ENCODE results near the gene ANKRD18B.
A peak's percentile ranks its signal among the peaks of the same experiment; 100 is the strongest.
"Not testable (repeated sequence)": the region's sequence is repeated elsewhere in the genome, so short reads cannot be mapped to it uniquely, and the experiment has no call there.

ANKRD18B gene

DNA sequence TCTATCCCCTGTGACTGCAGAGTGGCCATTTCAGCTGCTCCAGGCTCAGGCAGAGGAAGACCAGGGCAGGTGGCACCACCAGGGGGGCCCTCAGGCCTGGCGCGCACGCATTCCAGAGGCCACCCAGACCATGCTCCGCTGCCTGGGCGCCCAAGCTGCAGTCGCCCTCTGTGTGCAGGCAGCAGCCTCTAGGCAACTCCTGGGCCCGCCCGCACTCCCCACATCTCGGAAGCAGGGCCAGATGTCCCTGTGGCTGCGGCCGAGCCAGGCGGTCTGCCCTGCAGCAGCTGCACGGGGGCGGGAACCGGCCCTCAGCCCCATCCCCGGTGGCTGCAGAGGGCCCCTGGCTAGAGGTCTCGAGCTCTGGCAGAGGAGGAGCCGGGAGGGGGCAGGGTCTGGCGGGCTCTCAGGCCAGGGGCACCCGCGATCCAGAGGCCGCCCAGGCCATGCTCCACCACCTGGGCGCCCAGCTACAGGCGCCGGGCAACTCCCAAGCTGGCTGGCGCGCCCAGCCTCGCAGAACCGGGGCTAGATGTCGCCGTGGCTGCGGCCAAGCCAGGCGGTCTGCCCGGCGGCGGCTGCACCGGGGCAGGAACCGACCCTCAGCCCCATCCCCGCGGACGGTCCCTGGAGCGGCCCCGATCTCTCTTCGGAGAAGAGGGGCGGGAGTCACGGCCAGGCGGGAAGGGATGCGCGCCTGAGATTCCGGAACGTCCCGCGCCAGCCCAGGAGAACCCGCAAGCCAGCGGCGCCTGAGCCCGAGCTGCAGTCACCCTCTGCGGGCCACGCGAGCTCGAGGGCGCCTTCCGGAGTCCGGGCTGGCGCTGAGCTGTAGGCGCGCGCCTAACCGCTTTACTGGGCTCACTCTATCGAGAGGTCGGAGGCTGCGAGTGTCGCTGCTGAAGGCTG, at the start of gene ANKRD18B:
Gene ANKRD18B (plus strand): TSS at position 855 of the 909 bp plus-strand sequence. CDS start 239 bp downstream, outside the sequence.
- DNase-seq (ENCODE audit: low read depth), result peak; percentile 8

DNA sequence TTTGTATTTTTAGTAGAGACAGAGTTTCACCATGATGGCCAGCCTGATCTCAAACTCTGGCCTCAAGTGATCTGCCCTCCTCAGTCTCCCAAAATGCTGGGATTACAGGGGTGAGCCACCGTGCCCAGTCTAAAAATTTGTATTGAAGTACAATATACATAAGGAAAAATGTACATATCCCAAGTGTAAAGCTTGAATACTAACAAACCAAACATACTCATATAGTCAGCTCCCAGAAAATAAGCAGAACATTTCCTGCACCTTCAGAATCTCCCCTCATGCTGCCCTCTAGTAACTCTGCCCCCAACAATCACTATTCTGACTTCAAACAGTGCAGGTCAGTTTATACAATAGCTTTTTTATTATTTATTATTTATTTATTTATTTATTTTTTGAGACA, 48.7 kb upstream of the ANKRD18B start:
- DNase-seq (ENCODE audit: low read depth), result no peak

DNA sequence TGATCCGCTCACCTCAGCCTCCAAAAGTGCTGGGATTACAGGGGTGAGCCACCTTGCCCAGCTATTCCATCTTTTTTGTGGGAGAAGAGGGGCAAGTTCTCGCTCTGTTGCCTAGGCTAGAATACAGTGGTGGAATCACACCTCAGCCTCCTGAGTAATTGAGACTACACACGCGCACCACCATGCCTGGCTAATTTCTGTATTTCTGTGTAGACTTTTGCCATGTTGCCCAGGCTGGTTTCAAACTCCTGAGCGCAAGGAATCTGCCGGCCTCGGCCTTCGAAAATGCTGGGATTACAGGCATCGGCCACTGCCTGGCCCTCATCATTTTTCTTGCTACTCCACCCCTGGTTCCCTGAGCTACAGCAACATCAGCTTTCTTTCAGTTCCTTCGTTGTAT, 47.5 kb upstream of the ANKRD18B start:
- DNase-seq (ENCODE audit: low read depth), result no peak

DNA sequence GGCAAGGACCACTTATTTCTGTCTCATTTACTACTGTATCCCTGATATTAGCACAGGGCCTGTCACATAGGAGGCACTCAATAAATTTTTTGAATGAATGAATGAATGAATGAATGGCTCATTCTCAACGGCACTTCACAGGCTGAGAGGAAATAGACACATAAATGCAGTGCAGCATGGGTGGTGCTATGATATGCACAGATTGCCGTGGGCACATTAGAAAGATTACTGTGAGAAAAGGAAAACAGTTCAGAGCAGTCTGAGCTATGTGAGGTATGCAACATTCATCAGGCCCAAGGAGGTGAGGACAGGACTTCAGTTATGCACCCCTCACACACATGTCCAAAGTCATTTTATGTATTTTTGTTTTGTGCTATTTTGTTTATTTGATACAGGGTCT, 43.9 kb upstream of the ANKRD18B start:
- no peak for DNase-seq (ENCODE audit: low read depth)

DNA sequence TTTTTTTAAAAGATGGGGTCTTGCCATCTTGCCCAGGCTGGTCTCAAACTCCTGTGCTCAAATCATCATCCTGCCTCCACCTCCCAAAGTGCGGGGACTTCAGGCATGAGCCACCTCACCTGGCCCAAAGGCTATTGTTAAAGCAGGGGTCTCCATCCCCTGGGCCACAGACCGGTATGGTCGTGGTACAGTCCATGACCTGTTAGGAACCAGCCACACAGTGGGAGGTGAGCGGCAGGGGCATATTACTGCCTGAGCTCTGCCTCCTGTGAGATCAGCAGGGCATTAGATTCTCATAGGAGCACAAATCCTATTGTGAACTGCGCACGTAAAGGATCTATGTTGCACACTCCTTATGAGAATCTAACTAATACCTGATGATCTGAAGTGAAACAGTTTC, 43.1 kb upstream of the ANKRD18B start:
- no peak for DNase-seq (ENCODE audit: low read depth)

DNA sequence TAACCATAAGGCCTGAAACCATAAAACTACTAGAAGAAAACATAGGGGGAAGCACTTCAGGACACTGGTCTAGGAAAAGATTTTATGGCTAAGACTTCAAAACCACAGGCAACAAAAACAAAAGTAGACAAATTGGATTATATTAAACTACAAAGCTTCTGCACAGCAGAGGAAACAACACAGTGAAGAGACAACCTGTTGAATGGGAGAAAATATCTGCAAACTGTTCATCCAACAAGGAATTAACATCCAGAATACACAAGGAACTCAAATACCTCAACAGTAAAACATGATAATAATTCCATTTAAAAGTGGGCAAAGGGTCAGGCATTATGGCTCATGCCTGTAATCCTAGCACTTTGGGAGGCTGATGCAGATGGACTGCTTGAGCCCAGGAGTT, 38.7 kb upstream of the ANKRD18B start:
- not testable (repeated sequence) for DNase-seq (ENCODE audit: low read depth)

DNA sequence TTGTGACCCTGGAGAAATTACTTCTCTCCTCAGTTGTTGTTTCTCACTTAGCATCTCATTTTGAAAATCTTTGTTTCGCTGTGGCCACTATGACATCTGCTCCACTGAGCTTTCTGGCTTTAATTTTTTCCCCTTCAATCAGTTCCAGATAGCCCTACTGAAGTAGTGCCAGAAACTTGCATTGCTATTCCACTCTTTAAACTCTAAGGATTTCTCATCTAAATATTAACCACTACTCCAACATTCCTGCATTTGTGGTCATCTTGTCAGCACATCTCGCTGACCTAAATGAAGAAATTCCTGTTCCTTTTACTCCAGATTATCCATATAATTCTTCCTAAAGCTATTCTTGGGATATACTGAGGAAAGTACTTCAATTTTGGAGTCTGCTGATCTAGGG, 35.0 kb upstream of the ANKRD18B start:
- no peak for DNase-seq (ENCODE audit: low read depth)

DNA sequence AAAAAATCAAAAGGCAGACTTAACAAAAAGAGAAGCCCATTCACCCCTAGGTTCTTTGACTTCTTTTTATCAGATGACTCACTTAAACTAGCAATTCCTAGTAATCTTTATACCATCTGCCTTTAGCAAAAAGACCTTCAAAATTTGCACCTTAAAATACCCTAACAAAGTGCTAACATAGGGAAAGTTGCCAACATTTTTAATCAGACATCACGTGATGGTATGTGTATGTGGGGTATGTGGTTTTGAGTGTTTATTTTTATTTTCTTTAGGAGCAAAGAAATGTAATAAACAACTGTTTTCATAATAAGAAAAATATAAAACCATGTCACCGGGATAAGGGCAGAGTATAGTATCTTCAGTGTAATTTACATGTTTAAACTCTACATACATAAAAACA, 30.2 kb upstream of the ANKRD18B start:
- not testable (repeated sequence) for DNase-seq (ENCODE audit: low read depth)

DNA sequence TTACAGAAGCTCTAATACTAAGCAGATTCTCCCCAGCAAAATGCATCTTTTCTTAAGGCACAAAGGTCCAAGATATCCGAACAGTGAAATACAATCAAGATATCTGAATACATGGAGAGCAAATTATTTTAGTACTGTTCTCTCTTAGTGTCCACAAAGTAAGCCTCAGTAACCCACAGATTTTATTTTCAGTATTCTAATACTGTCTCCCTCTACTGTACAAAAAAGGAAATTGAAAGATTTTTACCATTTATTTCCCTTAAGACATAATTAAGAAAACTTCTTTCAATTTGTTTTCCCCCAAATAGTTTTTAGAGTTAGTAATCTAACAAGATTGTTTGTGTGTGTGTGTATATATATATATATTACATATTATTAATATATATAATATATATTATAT, 25.7 kb upstream of the ANKRD18B start:
- DNase-seq (ENCODE audit: low read depth), result no peak

DNA sequence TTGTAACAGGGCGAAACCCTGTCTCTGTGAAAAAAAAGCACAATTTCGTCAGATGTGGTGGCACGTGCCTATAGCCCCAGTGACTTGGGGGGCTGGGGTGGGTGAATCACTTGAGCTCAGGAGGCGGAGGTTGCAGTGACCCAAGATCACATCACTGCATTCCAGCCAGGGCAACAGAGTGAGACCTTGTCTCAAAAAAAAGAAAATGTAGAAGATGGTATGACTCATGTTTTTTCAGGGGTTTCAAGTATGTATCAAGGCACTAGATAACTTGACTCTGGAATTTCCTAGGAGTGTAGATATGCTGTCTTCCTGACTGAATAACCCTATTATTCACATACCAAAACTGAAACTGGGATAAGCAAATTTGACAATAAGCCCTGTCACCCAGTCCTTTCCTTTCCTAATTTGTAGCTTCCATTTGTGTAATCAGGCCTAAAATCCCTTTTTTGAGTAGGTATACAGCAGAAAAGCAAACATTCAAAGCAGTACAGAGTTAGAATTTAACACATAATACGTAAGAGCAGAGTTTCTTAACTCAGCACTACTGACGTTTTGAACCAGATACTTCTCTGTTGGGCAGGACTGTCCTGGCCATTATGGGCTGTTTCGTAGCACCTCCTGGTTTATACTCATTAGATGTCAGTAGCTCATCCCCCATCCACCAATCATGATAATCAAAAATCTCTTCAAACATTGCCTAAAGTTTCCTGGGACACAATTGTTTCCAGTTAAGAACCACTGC, 17.3 kb upstream of the ANKRD18B start:
- DNase-seq (ENCODE audit: low read depth), result no peak

DNA sequence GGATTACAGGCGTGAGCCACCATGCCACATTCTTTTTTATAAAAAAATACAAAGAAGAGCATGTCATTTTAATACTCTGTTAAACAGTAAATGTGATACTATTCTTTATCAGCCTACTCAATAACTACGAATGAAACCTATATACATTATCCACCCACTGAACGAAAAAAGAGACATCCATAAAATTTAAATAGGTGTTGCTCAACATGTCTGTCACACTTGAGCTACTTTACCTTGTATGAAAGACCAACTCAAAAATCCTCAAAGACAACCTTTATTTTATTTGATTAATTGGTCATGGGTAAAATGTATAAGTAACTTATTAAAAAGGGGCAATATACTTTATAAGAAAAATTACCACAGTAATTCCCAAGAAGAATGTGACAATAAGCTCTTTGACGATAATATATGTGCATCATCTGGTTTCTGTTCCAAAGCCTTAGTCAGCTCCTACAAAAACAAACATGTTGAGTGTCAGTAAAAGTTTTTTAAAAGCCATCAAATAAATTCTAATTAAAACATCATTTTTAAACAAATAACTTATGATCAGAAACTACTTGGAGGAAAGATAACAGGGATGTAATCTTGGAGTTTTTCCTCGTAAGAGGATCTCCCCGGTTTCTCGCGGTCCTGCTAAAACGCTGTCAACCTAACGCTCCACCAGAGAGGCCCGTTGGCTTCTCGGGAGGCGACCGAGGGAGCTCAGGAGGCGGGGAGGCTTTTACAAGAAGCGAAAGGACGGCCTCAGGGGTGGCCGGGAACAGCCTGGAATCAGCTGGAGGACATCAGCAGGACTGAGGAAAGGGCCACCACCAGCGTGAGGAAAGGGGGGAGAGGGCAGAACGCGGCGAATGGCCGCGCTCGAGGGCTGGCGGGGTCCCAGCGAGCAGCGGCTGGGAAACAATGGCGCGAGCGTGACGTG, 13.5 kb upstream of the ANKRD18B start:
- DNase-seq (ENCODE audit: low read depth), result no peak

DNA sequence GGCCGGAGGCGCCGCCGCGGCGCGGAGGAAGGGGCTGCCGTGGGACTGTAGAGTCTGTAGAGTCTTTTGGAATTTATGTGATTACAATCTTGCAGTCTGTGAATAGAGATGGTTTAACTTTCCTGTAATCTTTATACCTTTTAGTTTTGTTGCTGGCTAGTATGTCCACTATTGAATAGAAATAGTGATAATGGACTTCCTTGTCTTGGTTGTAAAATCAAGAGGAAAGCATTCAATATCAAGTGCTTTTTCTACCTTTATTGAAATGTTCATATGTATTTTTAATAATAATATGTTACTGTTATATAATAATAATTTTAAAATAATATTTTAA, 12.9 kb upstream of the ANKRD18B start:
- not testable (repeated sequence) for DNase-seq (ENCODE audit: low read depth)

DNA sequence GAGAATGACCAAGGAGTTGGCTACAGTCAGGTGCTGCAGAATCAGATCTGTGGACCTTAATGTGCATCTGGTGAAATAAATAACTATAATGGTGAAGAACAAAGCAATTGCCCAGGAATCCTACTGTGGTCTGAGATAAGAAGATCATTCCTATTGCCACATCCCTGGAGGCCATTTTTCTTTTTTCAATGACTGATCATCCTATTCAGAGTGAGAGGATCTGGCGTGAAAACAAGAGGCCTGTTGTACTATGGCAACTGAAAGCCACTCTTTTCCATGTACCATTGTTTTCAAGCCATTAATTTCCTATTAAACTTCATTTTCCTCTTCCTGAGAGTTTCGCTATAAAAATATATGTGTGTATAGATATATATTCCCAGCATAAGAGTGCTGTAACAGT, 11.5 kb upstream of the ANKRD18B start:
- not testable (repeated sequence) for DNase-seq (ENCODE audit: low read depth)

DNA sequence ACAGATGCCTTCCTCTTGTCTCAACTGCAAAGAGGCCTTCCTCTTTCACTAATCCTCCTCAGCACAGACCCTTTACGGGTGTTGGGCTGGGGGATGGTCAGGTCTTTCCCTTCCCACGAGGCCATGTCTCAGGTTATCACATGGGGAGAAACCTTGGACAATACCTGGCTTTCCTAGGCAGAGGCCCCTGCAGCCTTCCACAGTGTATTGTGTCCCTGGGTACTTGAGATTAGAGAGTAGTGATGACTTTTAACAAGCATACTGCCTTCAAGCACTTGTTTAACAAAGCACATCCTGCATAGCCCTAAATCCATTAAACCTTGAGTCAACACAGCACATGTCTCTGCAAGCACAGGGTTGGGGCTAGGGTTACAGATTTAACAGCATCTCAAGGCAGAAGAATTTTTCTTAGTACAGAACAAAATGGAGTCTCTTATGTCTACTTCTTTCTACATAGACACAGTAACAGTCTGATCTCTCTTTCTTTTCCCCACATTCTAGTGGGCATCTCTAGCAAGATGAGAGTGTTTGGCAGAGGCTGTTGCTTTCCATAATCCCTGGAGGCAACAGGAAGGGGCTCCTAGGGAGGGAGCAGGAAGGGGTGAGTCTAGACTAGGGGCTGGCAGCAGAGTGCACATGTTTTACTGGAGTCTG, 8.6 kb upstream of the ANKRD18B start:
- DNase-seq (ENCODE audit: low read depth), result not testable (repeated sequence)

DNA sequence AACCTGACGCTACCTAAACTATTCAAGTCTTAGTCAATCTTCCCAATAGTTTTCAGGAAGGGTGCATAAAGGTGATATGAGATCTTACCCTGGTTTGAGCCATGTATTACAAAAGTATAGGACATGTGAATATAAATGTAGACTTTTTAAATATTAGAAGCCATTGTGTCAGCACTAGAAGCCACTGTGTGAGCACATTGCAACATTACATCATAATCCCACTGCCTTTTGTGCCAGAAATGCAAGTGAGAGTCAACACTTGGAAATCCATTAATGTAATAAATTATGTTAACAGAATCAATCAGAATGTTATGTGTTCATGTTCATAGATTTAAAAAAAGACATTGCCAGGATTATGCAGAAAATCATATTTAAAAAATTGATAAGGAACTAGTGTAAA, 7.7 kb upstream of the ANKRD18B start:
- not testable (repeated sequence) for DNase-seq (ENCODE audit: low read depth)

DNA sequence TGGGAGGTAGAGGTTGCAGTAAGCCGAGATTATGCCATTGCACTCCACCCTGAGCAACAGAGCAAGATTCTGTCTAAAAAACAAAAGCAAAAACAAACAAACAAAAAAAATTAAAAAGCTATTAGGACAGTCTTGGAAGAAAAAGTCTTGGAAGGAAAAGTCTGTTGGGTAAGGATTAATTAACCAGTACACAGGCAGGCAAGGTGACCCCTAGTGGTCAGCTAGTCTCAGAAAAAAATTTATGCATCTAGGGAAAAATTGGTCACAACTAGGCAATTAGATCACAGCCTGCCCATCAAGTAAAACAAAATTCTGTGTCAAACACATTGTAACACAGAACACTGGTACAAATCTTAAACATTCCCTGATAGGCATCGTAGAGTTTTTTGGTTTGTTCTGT, 6.7 kb upstream of the ANKRD18B start:
- no peak for DNase-seq (ENCODE audit: low read depth)

DNA sequence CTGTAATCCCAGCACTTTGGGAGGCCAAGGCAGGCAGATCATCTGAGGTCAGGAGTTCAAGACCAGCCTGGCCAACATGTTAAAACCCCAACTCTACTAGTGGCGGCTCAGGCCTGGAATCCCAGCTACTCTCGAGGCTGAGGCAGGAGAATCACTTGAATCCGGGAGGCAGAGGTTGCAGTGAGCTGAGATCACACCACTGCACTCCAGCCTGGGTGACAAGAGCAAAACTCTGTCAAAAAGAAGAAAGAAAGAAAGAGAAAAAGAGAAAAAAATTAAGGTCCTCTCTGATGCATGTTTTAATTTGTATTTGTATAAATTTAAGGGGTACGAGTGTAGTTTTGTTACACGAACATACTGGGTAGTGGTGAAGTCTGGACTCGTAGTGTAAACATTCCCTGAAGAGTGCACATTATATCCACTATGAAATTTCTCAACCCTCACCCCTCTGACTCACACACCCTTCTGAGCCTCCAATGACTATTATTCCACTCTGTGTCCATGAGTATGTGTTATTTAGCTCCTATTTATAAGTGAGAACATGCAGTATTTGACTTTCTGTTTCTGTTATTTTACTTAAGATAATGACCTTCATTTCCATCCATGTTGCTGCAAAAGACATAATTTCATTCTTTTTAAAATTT, 6.0 kb upstream of the ANKRD18B start:
- DNase-seq (ENCODE audit: low read depth), result not testable (repeated sequence)

DNA sequence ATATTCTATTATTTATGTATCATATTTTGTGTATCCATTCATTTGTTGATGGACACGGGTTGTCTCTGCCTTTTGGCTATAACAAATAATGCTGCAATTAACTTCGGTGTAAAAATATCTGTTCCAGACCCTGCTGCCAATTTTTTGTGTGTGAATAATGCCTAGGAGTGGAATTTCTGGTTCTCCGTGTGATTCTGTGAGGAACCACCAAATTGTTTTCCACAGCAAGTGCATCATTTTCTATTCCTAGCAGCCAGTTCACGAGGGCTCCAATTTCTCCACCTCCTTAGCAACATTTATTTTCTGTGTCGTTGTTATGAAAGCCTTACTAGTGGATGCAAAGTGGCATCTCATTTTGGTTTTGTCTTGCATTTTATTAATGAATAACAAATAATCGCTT, 2.2 kb upstream of the ANKRD18B start:
- not testable (repeated sequence) for DNase-seq (ENCODE audit: low read depth)

DNA sequence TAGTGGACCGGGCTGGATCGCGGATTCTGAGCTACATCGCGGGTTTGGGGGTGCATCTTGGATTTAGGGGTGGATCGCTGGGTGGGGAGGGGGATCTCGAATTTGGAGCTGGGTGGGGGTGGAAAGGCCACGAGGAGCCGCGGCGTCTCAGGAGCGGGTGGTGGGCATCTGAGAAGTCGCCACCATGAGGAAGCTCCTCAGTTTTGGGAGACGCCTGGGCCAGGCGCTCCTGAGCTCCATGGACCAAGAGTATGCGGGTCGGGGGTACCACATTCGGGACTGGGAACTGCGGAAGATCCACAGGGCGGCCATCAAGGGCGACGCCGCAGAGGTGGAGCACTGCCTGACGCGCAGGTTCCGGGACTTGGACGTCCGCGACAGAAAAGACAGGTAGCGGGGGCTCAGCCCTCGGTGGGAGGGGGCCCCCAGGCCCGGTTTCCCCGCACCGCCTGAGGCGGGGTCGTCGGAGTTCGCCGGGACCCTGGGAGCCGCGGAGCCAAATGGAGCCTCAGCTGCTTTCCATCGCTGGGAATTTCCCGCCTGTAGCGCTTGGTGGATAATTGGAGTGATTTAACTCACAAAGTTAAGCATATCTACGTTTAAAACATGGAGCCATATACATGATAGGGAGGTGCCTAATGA, 376 bp downstream of the ANKRD18B start:
- no peak for DNase-seq (ENCODE audit: low read depth)

DNA sequence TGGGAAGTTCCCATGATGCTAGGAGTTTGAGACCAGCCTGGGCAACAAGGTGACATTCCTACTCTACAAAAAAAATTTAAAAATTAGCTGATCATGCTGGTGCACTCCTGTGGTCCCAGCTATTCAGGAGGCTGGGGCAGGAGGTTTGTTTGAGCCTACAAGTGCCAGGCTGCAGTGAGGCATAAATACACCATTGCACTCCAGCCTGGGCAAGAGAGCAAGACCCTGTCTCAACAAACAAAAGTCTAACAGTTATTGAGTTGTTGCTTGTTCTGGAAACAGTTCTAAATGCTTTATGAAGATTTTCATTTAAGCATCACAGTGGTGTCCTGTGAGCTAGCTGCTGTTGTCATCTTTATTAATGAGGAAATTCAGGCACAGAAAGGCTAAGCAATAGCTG, 4.0 kb downstream of the ANKRD18B start:
- not testable (repeated sequence) for DNase-seq (ENCODE audit: low read depth)

DNA sequence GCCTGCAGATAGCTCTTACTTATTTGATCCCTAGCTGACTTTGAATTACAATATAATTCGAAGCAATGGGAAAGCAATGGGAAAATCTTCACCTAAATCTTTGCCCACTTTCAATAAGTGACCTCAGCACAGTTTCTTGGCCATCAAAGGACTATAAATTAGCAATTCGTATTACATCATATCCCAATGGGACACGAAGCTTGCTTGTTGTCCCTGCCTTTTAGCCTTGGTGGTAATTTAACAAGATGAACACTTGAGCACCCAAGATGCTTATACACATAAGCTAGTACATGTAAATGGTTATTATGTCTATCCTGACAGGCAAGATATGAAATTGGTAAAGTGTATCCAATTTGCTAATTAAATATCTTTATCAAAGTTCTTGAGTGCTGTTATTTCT, 9.9 kb downstream of the ANKRD18B start:
- not testable (repeated sequence) for DNase-seq (ENCODE audit: low read depth)

Measured in stimulated activated CD4-positive, alpha-beta T cell treated with anti-CD3 and anti-CD28 coated beads, Interleukin-2, amount 100 ng/mL, for 4 hours (primary cell).